ENCODE measurements around the gene ZNF563.
"Not testable (repeated sequence)": the region's sequence is repeated elsewhere in the genome, so short reads cannot be mapped to it uniquely, and the experiment has no call there.

The ZNF563 gene

DNA sequence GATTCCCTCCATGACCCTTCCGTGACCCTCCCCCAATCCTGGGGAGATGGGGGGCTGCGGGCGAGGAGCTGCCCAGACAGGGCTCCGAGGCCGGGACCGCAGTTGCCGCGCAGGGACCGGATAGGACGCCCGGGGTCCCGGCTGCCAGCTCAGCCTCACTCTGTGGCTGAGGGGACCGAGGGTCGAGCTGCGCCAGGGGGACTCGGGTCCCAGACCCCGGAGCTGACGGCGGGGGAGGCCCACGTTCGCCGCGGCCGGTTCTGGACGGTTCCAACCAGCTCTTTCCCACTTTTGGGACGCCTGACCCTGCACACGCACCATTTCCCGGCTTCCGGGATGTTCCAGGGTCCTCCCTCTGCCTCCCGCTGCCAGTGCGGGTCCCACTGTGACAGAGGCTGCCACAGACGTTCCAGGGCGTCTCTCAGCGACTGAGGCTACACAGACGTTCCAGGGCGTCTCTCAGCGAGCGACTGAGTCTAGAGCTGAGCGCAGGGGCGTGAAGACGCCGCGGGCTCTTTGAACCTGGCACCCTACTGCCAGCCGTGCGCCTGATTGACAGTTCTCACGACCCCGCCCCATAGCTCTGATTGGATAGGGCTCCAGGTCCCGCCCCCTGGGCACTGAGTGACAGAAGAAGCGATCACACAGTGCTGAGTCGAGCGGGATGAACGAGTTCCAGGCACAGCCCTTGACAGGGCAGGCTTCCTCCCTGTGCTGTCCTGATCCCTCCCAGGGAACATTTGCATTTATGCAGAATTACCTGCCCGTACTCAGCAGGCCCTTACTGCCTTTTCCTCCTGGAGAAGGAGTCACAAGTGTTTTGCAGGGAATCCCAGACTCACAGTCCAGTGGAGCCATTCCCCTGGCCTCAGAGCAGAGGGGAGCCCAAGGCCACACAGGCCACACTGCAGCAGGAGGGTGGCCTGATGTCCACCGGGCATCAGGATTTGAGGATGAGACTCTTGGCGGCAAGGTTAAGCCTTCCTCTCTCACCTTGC lies at the start of gene ZNF563:
ZNF563 (minus strand) TSS at position 472 of the 998 bp plus-strand sequence; CDS start at position 321, 151 bp downstream.
- peak; percentile 99 for DNase-seq

DNA sequence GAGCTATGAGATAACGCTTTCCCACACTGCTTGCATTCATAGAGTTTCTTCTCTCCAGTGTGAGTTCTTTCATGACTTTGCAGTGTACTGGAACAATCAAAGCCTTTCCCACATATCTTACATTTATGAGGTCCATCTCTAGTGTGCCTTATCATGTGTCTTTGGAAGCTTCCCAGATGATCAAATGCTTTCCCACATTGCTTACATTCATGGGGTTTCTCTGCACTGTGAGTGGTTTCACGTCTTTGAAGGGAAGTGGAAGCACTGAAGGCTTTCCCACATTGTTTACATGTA lies 47.0 kb upstream of the ZNF563 start:
- no peak for DNase-seq

DNA sequence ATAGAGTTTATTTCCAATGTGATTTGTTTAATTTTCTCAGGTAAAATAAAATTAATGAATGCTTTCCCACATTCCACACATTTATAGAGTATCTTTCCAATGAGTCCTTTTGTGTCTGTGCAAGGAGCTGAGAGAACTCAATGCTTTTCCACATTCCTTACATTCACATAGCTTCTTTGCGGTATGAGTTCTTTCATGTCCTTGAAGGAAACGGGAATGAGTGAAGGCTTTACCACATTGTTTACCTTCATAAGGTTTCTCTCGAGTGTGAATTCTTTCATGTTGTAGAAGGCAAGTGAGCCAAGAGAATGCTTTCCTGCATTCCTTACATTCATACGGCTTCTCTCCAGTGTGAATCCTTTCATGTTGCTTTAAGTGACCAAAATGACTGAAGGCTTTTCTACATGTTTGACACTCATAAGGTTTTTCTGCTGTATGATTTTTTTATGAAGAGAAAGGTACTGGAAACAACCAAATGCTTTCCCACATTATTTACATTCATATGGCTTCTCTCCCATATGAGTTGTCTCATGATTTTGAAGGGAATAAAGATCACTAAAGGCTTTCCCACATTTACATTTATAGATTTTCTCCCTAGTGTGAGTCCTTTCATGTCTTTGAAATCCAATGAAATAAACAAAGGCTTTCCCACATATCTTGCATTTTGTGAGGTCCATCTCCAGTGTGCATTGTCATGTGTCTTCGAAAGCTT lies 46.5 kb upstream of the ZNF563 start:
- no peak for DNase-seq

DNA sequence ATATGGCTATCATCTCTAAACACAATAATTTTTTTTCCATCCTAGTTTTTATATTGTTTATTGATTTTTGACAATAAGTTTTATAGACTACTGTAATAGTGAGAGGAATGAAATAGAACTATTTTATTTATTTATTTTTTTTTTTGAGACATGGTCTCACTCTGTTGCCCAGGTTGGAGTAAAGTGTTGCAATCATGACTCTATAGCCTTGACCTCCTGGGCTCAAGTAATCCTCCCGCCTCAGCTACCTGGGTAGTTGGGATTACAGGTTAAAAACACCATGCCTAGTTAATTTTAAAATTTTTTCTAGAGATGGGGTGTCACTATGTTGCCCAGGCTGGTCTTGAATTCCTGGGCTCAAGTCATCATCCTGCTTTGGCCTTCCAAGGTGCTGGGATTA lies 40.6 kb upstream of the ZNF563 start:
- DNase-seq = no peak

DNA sequence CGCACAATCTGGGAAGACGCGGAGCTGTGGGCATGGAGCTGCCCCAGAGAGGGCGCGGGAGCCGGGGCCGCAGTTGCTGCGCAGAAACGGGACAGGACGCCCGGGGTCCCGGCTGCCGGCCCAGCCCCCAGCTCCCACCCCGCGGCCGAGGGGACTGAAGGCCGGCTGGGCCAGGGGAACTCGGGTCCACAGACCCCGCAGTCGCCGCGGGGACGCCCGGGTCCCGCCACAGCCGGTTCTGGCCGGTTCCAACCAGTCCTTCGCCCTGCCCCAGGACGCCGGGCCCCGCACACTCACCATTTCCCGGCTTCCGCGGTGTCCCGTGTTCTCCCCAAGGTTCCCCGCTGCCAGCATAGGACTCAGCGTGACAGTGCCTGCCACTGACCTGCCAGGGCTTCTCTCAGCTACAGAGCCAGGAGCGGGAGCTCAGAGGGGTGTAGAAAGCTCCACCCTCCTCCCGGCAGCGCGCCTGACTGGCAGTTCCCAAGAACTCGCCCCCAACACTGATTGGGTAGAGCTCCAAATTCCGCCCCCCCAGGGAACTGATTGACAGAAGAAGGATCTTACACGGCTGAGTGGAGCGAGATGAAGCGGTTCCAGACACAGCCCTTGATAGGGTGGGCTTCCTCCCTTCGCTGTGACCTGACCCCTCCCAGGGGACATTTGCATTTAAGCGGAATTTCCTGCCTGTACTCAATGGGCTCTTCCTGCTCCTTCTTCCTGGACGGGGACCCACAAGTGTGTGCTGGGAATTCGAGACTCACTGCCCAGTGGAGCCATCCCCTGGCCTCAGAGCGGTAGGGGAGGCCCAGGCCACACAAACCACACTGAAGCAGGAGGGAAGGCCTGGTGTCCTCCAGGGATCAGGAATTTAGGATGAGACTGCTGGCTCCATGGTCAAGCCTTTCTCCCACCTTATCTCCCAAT lies 32.1 kb upstream of the ZNF563 start, which contains the start of gene ZNF442:
ZNF442 (minus strand) TSS at position 448 of the 927 bp plus-strand sequence. CDS start 2,052 bp downstream, outside the sequence.
- DNase-seq = peak; percentile 94

DNA sequence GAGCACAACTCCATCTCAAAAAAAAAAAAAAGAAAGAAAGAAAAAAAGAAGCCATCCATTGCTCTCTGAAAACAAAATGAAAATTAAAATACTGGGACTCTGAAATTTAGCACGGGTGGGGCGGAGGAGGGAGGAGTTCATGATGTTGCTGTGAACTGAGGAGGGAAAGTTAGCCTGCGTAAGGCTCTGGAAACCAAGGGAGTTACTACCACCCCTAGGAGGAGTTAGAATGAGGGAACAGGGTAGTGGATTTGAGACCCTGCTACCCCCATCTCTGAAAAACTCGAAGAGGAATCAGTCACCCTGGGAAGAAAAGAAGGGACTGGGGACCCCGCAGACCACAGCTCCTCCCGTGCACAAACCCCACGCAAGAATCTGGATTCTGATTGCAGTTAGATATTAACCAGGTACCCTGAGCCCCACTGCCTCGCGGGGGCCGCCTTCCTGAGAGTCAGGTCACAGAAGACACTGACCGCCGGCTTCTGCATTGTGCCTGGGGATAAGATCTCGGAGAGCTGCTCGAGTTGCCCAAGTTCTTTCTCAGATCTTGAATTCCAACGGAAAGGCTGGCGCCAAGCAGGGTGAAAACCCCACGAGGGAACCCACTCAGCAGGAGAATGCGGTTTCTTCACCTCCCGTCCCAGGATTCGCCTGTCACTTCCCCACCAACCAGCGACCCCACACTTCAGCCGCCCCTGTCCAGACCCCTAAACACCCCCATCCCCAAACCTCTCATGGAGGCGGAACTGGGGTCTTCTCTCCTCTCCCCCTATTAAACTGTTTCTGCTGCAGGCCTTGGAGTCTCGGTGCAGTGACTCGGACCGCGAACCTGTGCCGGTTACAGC lies 31.2 kb upstream of the ZNF563 start:
- peak; percentile 7 for DNase-seq

DNA sequence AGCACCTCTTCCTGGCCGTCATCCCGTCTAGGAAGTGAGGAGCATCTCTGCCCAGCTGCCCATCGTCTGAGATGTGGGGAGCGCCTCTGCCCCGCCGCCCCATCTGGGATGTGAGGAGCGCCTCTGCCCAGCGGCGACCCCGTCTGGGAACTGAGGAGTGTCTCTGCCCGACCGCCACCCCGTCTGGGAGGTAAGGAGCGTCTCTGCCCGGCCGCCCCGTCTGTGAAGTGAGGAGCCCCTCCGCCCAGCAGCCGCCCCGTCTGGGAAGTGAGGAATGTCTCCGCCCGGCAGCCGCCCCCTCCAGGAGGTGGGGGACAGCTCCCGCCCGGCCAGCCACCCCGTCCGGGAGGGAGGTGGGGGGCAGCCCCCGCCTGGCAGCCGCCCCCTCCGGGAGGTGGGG lies 28.8 kb upstream of the ZNF563 start:
- not testable (repeated sequence) for DNase-seq

DNA sequence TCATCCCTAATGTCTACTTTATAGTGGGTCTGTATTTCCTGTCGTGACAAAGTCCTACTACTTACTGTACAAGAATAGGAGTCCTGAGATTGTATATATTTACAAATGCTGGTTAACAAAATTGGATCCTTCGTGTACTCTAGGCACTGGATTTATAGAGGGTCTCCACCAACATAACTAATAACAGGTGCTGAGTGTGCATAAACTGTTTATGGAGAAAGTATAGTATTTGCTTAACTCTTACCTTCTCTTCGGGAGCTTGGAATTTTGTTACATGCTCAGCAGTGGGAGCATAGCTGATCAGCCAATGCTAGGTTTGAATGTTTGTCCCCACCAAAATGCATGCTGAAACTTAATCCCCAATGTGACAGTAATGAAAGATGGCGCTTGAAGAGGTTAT lies 19.9 kb upstream of the ZNF563 start:
- DNase-seq = no peak

DNA sequence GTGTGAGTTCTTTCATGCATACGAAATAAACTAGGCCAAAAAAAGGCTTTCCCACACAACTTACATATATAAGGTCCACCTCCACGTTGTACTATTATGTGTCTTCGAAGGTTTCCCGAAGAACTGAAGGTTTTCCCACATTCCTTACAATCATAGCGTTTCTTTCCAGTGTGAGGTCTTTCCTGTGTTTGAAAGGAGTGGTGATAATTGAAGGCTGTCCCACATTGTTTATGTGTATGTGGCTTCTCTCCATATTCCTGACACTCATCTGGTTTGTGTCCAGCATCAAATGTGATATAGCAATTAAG lies 17.4 kb upstream of the ZNF563 start:
- no peak for DNase-seq

DNA sequence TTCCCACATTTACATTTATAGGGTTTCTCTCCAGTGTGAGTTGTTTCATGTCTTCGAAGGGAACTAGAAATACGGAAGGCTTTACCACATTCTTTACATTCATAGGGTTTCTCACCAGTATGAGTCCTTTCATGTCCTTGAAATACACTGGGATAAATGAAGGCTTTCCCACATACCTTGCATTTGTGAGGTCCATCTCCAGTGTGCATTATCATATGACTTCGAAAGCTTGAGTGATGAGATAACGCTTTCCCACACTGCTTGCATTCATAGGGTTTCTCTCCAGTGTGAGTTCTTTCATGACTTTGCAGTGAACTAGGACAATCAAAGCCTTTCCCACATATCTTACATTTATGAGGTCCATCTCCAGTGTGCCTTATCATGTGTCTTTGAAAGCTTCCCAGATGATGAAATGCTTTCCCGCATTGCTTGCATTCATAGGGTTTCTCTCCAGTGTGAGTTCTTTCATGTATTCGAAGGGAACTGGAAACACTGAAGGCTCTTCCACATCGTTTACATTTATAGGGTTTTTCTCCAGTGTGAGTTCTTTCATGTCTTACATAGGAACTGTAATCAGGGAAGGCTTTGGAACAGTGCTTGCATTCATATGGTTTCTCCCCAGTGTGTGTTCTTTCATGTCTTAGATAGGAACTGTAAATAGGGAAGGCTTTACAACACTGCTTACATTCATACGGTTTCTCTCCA lies 16.9 kb upstream of the ZNF563 start:
- DNase-seq = no peak

DNA sequence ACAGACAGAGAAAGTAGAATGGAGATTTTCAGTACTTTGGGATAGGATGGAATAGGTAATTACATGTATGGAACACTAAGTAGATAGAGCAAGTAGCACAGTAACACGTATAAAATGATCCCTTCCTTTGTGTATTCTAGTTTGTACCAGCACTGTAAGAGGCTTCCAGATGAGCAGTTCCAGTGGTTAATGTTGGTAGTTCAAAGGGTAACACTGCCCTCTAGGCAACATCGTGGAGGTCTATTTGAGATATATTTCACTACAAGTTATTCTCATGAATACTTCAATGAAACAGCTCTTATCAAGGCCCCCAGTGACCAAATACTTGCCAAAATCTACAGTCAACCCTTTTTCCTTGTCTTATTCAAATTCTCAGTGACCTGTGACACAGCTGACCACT lies 13.5 kb upstream of the ZNF563 start:
- no peak for DNase-seq

DNA sequence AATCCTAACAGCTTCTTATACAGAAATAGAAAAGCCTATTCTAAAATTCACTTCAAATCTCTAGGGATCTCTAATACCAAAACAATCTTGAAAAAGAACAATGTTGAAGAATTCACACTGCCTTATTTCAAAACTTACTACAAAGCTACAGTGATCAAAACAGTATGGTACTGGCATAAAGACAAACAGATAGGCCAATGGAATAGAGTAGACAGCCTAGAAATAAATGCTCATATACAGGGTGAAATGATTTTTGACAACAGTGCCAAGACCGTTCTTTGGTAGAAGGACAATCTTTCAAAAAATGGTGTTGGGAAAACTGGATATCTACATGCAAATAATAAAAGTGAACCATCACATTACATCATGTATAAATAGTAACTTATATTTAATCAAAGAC lies 11.8 kb upstream of the ZNF563 start:
- no peak for DNase-seq

DNA sequence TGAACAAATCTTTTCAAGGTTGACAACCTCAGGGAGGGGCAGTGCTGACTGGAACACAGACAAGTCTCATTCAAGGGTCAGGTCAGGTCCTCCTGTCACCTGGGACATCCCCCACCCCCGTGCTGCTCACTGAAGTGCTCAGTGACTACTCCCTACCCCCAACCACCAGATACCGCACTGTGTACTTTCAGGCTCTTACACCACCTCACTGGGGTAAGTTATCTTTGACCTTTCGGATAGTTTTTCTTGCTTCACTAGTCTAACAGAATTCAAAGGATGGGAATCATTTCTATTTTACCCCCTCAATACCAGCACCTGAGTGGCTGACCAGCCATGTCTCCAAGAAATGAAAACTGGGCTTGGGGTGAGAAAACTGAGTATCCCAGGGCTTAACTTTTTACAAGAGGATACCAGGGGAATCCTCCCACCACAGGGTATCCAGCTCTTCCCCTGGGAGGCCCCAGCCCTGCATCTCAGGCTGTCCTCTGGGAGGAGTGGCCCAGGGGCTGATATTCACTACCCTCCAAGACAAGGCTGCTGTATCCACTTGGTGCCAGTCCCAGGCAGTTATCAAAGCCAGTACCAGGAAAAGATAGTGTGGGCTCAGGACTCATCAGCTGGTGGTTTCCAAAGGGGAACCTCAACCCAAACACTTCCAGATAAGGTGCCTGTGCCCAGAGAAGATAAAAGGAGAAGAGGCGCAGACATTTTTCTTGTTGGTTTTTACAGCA lies 2.1 kb downstream of the ZNF563 start:
- DNase-seq = peak; percentile 90

DNA sequence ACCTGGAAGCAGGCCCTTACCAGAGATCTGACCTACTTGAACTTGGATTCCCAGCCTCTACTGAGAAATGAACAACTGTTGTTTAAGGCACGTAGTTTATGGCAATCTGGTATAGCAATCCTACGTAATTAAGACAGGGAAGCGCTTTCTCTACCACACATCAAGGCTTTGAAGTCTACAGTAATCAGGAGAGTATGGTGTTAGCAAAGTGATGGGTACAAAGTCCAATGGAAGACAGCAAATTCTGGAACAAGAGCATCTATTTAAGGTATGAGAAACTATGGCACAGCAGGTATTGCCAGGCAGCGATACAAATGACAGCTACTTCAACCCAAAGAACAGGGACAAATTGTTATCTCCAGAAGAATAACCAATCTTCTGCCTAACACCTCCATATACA lies 3.1 kb downstream of the ZNF563 start:
- no peak for DNase-seq

DNA sequence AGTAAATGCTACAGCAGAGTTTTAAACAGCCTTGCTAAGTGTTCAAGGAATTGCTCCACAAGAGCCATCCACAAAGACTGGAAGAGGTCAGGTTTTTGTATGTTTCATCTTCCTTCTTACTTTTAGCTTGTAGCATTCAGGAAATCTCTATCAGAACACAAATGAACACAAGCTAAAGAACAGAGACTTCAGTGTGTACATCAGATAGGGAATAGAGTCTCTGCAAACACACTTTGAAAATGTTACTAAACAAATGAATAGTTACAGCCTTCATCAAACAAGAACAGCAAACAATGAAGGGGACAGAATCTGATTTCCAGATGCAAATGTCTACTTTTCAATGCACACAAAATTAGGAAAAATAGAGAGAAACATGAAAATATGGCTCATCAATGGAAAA lies 7.7 kb downstream of the ZNF563 start:
- DNase-seq = no peak

DNA sequence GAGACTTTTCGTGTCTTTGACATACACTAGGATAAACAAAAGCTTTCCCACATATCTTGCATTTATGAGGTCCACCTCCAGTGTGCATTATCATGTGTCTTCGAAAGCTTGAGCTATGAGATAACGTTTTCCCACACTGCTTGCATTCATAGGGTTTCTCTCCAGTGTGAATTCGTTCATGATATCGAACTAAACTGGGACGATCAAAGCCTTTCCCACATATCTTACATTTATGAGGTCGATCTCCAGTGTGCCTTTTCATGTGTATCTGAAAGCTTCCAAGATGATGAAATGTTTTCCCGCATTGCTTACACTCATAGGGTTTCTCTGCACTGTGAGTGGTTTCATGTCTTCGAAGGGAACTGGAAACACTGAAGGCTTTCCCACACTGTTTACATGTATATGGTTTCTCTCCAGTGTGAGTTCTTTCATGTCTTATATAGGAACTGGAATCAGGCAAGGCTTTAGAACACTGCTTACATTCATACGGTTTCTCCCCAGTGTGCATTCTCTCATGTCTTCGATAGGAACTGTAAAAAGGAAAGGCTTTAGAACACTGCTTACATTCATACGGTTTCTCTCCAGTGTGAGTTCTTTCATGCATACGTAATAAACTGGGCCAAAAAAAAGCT lies 14.5 kb downstream of the ZNF563 start:
- no peak for DNase-seq

DNA sequence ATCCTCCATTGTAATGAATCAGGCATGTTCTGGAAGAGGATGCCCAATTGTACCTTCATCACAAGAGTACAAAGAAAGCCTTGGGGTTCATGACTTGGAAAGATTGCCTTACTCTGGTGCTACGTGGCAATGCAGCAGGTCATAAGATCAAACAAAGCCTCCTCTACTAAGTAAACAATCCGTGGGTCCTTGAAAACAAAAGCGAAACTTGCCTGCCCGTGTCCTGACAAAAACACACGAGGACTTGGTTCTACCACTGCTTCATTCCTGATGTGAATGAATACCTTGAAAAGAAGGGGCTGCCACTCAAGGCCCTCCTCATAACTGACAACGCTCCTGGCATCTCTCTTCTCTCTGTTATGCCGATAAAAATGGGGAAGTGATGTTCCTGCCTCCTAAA lies 18.9 kb downstream of the ZNF563 start:
- no peak for DNase-seq

DNA sequence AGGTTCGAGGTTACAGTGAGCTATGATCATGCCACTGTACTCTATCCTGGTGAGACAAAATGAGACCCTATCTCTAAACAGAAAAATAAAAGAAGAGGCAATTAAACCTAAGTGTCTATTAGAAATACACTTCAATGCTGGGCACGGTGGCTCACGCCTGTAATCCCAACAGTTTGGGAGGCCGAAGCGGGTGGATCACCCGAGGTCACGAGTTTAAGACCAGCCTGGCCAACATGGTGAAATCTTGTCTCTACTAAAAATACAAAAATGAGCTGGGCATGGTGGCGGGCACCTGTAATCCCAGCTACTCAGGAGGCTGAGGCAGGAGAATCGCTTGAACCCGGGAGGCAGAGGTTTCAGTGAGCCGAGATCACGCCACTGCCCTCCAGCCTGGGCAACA lies 24.5 kb downstream of the ZNF563 start:
- DNase-seq = not testable (repeated sequence)

DNA sequence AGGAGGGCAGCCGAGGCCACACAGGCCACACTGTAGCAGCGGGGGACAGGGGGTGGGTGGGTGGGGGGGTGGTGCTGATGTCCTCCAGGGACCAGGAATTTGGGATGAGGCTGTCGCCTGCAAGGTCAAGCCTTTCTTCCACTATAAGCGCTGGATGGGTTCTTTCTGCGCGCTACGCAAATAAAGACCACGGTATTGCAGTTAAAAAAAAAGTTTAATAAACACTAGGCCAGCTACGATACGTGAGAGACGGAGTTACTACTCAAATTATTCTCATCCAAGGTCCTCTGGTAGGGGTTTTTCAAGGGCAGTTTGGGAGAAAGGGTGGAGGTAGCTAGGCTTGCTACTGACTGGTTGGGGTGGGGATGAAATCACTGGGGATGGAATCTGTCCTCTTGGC lies 38.2 kb downstream of the ZNF563 start:
- DNase-seq = no peak
